GM12873 (cell line): ENCODE data around the gene CNOT2.

Source experiments
- TF ChIP-seq, protein P1 (sequence below): IDR thresholded peaks from 2 replicates; pipeline ENCODE4 v1.5.1; 2012; ENCODE audit warnings: low read depth, mild to moderate bottlenecking, moderate library complexity, low read length, control low read depth; ENCODE audit not compliant: insufficient read depth; ENCODE audit errors: missing control alignments

CNOT2 gene

DNA sequence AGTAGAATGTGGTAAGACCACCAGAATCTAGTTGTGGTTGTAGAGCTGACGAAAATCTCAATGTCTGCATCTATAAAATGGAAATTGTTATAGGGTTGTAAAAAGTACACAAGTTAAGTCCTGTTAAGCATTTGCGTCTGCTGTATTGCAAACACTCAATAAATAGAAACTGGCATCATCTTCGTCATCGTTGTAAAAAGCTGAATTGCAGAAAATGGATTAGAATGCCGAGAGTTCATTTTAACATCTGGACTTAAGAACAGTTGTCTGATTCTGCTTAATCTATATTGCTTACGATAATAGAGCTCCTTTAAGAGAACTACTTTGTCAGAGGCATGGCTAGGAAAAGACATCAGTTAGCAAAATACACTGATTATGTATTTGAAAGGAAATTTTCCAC, 156.1 kb downstream of the CNOT2 start:
- TF ChIP-seq, protein P1, sequence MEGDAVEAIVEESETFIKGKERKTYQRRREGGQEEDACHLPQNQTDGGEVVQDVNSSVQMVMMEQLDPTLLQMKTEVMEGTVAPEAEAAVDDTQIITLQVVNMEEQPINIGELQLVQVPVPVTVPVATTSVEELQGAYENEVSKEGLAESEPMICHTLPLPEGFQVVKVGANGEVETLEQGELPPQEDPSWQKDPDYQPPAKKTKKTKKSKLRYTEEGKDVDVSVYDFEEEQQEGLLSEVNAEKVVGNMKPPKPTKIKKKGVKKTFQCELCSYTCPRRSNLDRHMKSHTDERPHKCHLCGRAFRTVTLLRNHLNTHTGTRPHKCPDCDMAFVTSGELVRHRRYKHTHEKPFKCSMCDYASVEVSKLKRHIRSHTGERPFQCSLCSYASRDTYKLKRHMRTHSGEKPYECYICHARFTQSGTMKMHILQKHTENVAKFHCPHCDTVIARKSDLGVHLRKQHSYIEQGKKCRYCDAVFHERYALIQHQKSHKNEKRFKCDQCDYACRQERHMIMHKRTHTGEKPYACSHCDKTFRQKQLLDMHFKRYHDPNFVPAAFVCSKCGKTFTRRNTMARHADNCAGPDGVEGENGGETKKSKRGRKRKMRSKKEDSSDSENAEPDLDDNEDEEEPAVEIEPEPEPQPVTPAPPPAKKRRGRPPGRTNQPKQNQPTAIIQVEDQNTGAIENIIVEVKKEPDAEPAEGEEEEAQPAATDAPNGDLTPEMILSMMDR, result no peak

DNA sequence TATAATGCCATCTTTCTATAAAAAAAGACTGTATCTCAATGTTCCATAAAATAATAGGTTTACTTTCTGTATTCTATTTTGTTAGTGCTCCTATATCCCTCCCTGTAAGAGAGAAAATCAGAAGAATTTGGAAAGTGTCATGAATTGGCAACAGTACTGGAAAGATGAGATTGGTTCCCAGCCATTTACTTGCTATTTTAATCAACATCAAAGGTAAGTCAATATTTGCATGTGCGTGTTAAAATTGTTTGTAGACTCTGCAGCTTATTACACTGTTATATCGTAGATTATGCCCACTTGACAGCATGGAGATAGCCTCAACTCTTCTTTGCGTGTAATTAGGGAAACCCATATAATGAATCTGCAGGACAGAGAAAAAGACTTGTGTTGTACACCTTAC, 156.9 kb downstream of the CNOT2 start:
- TF ChIP-seq, protein P1, result no peak

DNA sequence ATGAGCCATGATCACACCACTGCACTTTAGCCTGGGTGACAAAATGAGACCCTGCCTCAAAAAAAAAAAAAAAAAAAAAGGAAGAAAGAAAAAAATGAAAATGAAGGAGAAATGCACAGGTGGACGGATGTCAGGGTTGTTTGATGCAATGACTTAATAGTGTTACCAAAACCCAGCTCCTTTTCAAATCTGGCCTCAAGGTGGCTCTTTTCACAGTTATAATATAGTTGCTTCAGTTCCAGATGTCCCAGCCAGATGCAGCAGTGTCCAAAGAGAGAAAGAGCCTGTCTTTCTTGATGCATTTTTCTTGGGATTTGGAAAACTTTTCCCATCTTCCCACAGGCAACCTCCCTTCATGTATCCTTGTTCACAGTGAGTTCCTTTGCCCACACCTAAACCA, 159.4 kb downstream of the CNOT2 start:
- TF ChIP-seq, protein P1, result no peak

DNA sequence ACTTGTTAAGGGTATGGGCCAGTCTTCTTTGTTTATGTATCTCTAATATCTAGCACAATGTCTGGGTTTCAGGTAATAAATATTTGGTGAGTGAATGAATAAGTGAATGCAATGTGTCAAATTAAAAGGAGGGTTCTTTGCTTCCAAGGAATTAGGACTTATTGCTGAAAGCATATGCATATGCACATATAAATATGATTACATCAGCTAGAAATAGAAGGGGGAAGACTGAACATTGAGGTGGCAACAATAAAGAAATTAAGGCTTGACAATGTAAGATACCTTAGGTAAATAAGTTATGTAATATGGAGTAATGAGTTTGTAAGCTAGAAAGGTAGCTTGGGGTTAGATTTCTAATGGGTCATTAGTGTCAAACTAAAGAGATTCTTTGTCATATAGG, 160.6 kb downstream of the CNOT2 start:
- TF ChIP-seq, protein P1, result no peak
